HL-60 (cell line): ENCODE measurements around the gene PYURF.

Experiments used
- DNase-seq, 2 experiments: peaks; one replicate each; pipeline ENCODE4 v3.0.0-alpha.2; 2010 to 2020; ENCODE audit warnings: low read depth in 1 of 2, low spot score in 1 of 2
- H3K27ac ChIP-seq: fragments of 250-450 bp; sonication (Bioruptor Pico); replicated peaks from 2 replicates; pipeline ENCODE4 v1.5.1; 2020; ENCODE audit warnings: mild to moderate bottlenecking, moderate library complexity
- H3K27me3 ChIP-seq: fragments of 250-450 bp; sonication (Bioruptor Pico); 2 replicates; pipeline ENCODE4 v1.5.1; 2021; ENCODE audit warnings: mild to moderate bottlenecking, moderate library complexity; ENCODE audit not compliant: insufficient read depth, poor library complexity, severe bottlenecking
- H3K4me3 ChIP-seq: replicated peaks from 2 replicates; pipeline ENCODE4 v1.5.1; 2011; ENCODE audit warnings: mild to moderate bottlenecking, control low read depth, low read length; ENCODE audit not compliant: insufficient read depth
- CTCF ChIP-seq: IDR thresholded peaks from one replicate; pipeline ENCODE4 v1.5.1; 2011; ENCODE audit warnings: low read length, control low read depth, inconsistent platforms; ENCODE audit not compliant: insufficient read depth
- GABPA ChIP-seq: IDR thresholded peaks from 2 replicates; pipeline ENCODE4 v1.6.1; 2012; ENCODE audit warnings: low read depth
- POLR2AphosphoS5 ChIP-seq: IDR thresholded peaks from 2 replicates; pipeline ENCODE4 v1.6.1; 2012; ENCODE audit warnings: low read depth
- REST ChIP-seq: IDR thresholded peaks from 2 replicates; pipeline ENCODE4 v1.6.1; 2012; ENCODE audit warnings: low read depth; ENCODE audit not compliant: insufficient replicate concordance
- SPI1 ChIP-seq: IDR thresholded peaks from 2 replicates; pipeline ENCODE4 v1.6.1; 2012; ENCODE audit warnings: low read depth, mild to moderate bottlenecking, borderline replicate concordance

PYURF gene

GRCh38 chr4:88533937-88534750, 10.6 kb upstream of the PYURF start:
- H3K27ac ChIP-seq = no peak overlapping the region
- DNase-seq = no peak
- H3K27me3 ChIP-seq = no peaks in the 10 kb centered on the region
- no peak overlapping the region for H3K4me3 ChIP-seq
- TF ChIP-seq REST = no peak
- TF ChIP-seq CTCF = no peak
- TF ChIP-seq GABPA = no peak
- TF ChIP-seq POLR2AphosphoS5 = no peak
- no peak for TF ChIP-seq SPI1

GRCh38 chr4:88533088-88533790, 9.7 kb upstream of the PYURF start:
- Histone ChIP-seq H3K27ac (no peak overlapping the region), H3K4me3 (no peak overlapping the region), H3K27me3 (no peaks in the 10 kb centered on the region)
- TF ChIP-seq POLR2AphosphoS5 = no peak
- no peak for TF ChIP-seq CTCF
- TF ChIP-seq GABPA = no peak
- TF ChIP-seq SPI1 = no peak
- TF ChIP-seq REST = no peak
- DNase-seq = no peak

GRCh38 chr4:88531549-88531948, 8.0 kb upstream of the PYURF start:
- DNase-seq = no peak
- no peak overlapping the region for H3K4me3 ChIP-seq
- no peak for TF ChIP-seq REST
- no peak for TF ChIP-seq POLR2AphosphoS5
- no peak for TF ChIP-seq CTCF
- TF ChIP-seq GABPA = no peak
- no peak for TF ChIP-seq SPI1
- H3K27ac ChIP-seq = no peak overlapping the region
- H3K27me3 ChIP-seq = no peaks in the 10 kb centered on the region
